Urothelium cell line (cell line): ENCODE results near the gene SECTM1.

Source experiments
- DNase-seq: peaks from one replicate; pipeline ENCODE4 v3.0.0; 2011; ENCODE audit warnings: low spot score, mixed read lengths
- FAIRE-seq: peaks from 2 replicates; lab custom pipeline; 2011; peaks lifted over from hg19 to GRCh38; lab: Jason Lieb, UNC

The SECTM1 gene

GRCh38 chr17:82329683-82330321, 3.8 kb downstream of the SECTM1 start:
- FAIRE-seq, result no peak

GRCh38 chr17:82328994-82329507, 4.5 kb downstream of the SECTM1 start:
- DNase-seq (no peak), FAIRE-seq (peak; percentile 93)

More at GRCh38 chr17:82329683-82330321, 3.8 kb downstream of the SECTM1 start:
- no peak for DNase-seq

GRCh38 chr17:82328141-82328993, 5.2 kb downstream of the SECTM1 start:
- peak; percentile 20 for FAIRE-seq
- no peak for DNase-seq

- FAIRE-seq (no peak), DNase-seq (no peak)
Observed at GRCh38 chr17:82327757-82328140, 5.8 kb downstream of the SECTM1 start.

- DNase-seq (no peak), FAIRE-seq (no peak)
Observed at GRCh38 chr17:82327289-82327688, 6.3 kb downstream of the SECTM1 start.

GRCh38 chr17:82325286-82326180, 8.0 kb downstream of the SECTM1 start:
- FAIRE-seq (no peak), DNase-seq (no peak)

- peak; percentile 86 for FAIRE-seq
- DNase-seq, result no peak
Observed at GRCh38 chr17:82324566-82325285, 8.8 kb downstream of the SECTM1 start.

- FAIRE-seq (no peak), DNase-seq (no peak)
Observed at GRCh38 chr17:82323514-82324234, 9.9 kb downstream of the SECTM1 start.

GRCh38 chr17:82322526-82323453, 10.8 kb downstream of the SECTM1 start:
- no peak for DNase-seq
- peak; percentile 32 for FAIRE-seq

- FAIRE-seq (no peak), DNase-seq (no peak)
Observed at GRCh38 chr17:82321947-82322466, 11.6 kb downstream of the SECTM1 start.

GRCh38 chr17:82320956-82321927, 12.3 kb downstream of the SECTM1 start:
- DNase-seq, result peak; percentile 67
- no peak for FAIRE-seq

- DNase-seq (no peak), FAIRE-seq (no peak)
Observed at GRCh38 chr17:82320140-82320840, 13.3 kb downstream of the SECTM1 start.

GRCh38 chr17:82319619-82320062, 13.9 kb downstream of the SECTM1 start:
- no peak for FAIRE-seq
- DNase-seq, result no peak

GRCh38 chr17:82318772-82319606, 14.6 kb downstream of the SECTM1 start:
- DNase-seq (no peak), FAIRE-seq (peak; percentile 99)

GRCh38 chr17:82318169-82318498, 15.4 kb downstream of the SECTM1 start:
- DNase-seq, result no peak
- no peak for FAIRE-seq
